Activated naive CD8-positive, alpha-beta T cell (primary cell): Measurements from ENCODE around the gene FAM216B.
"Not testable (repeated sequence)": the region's sequence is repeated elsewhere in the genome, so short reads cannot be mapped to it uniquely, and the experiment has no call there.

ENCODE experiments used
- H3K27ac Mint-ChIP-seq: one replicate; pipeline ENCODE4 v1.8.0; 2021; ENCODE audit warnings: mixed read lengths
- H3K27me3 Mint-ChIP-seq: one replicate; pipeline ENCODE4 v1.8.0; 2021; ENCODE audit warnings: mixed read lengths
- H3K36me3 Mint-ChIP-seq: one replicate; pipeline ENCODE4 v1.8.0; 2021; ENCODE audit warnings: mixed read lengths
- H3K4me1 Mint-ChIP-seq: one replicate; pipeline ENCODE4 v1.8.0; 2021; ENCODE audit warnings: low read depth, mixed read lengths
- H3K4me3 Mint-ChIP-seq: one replicate; pipeline ENCODE4 v1.8.0; 2021; ENCODE audit warnings: mild to moderate bottlenecking, mixed read lengths
- H3K9me3 Mint-ChIP-seq: one replicate; pipeline ENCODE4 v1.8.0; 2021; ENCODE audit warnings: low read depth, mixed read lengths

FAM216B gene

GRCh38 chr13:42803563-42804204 is 22.3 kb downstream of the FAM216B start:
- no peaks in the 10 kb centered on the region for H3K36me3 Mint-ChIP-seq
- H3K27me3 Mint-ChIP-seq, result peaks cover 2% of the 10 kb centered on the region
- H3K9me3 Mint-ChIP-seq, result no peaks in the 10 kb centered on the region
- no peak overlapping the region for H3K4me3 Mint-ChIP-seq
- H3K4me1 Mint-ChIP-seq, result peaks cover 2% of the 10 kb centered on the region
- H3K27ac Mint-ChIP-seq, result no peak overlapping the region

- Mint-ChIP-seq H3K27me3 (peaks cover 4% of the 10 kb centered on the region), H3K36me3 (no peaks in the 10 kb centered on the region), H3K4me1 (peaks cover 2% of the 10 kb centered on the region), H3K27ac (no peak overlapping the region), H3K4me3 (no peak overlapping the region), H3K9me3 (no peaks in the 10 kb centered on the region)
Measured at GRCh38 chr13:42804244-42804874, 23.0 kb downstream of the FAM216B start.

- Mint-ChIP-seq H3K9me3 (no peaks in the 10 kb centered on the region), H3K36me3 (no peaks in the 10 kb centered on the region), H3K27me3 (peaks cover 5% of the 10 kb centered on the region), H3K27ac (no peak overlapping the region), H3K4me3 (no peak overlapping the region), H3K4me1 (peaks cover 2% of the 10 kb centered on the region)
Measured at GRCh38 chr13:42807241-42807640, 25.9 kb downstream of the FAM216B start.

- Mint-ChIP-seq H3K27me3 (peaks cover 5% of the 10 kb centered on the region), H3K27ac (no peak overlapping the region), H3K9me3 (no peaks in the 10 kb centered on the region), H3K36me3 (no peaks in the 10 kb centered on the region), H3K4me3 (no peak overlapping the region), H3K4me1 (peaks cover 2% of the 10 kb centered on the region)
Measured at GRCh38 chr13:42807866-42808265, 26.5 kb downstream of the FAM216B start.

GRCh38 chr13:42808341-42808940 is 27.1 kb downstream of the FAM216B start:
- Mint-ChIP-seq H3K36me3 (no peaks in the 10 kb centered on the region), H3K4me1 (peaks cover 2% of the 10 kb centered on the region), H3K27ac (no peak overlapping the region), H3K27me3 (peaks cover 5% of the 10 kb centered on the region), H3K4me3 (no peak overlapping the region), H3K9me3 (no peaks in the 10 kb centered on the region)

GRCh38 chr13:42812316-42812715 is 30.9 kb downstream of the FAM216B start:
- H3K4me3 Mint-ChIP-seq, result no peak overlapping the region
- H3K4me1 Mint-ChIP-seq, result peaks cover 2% of the 10 kb centered on the region
- H3K27ac Mint-ChIP-seq, result no peak overlapping the region
- peaks cover 10% of the 10 kb centered on the region for H3K27me3 Mint-ChIP-seq
- H3K9me3 Mint-ChIP-seq, result no peaks in the 10 kb centered on the region
- no peaks in the 10 kb centered on the region for H3K36me3 Mint-ChIP-seq

- Mint-ChIP-seq H3K4me3 (no peak overlapping the region), H3K36me3 (peaks cover 5% of the 10 kb centered on the region), H3K27ac (no peak overlapping the region), H3K4me1 (no peaks in the 10 kb centered on the region), H3K27me3 (peaks cover 13% of the 10 kb centered on the region), H3K9me3 (peaks cover 8% of the 10 kb centered on the region)
Measured at GRCh38 chr13:42814868-42815267, 33.5 kb downstream of the FAM216B start.

GRCh38 chr13:42815681-42816080 is 34.3 kb downstream of the FAM216B start:
- peaks cover 8% of the 10 kb centered on the region for H3K9me3 Mint-ChIP-seq
- H3K27me3 Mint-ChIP-seq, result peaks cover 13% of the 10 kb centered on the region
- H3K36me3 Mint-ChIP-seq, result peaks cover 5% of the 10 kb centered on the region
- H3K27ac Mint-ChIP-seq, result no peak overlapping the region
- H3K4me3 Mint-ChIP-seq, result no peak overlapping the region
- H3K4me1 Mint-ChIP-seq, result no peaks in the 10 kb centered on the region

GRCh38 chr13:42816538-42816937 is 35.2 kb downstream of the FAM216B start:
- no peak overlapping the region for H3K27ac Mint-ChIP-seq
- peaks cover 8% of the 10 kb centered on the region for H3K9me3 Mint-ChIP-seq
- peaks cover 13% of the 10 kb centered on the region for H3K27me3 Mint-ChIP-seq
- H3K36me3 Mint-ChIP-seq, result peaks cover 5% of the 10 kb centered on the region
- no peak overlapping the region for H3K4me3 Mint-ChIP-seq
- no peaks in the 10 kb centered on the region for H3K4me1 Mint-ChIP-seq

GRCh38 chr13:42819687-42820086 is 38.3 kb downstream of the FAM216B start:
- not testable (repeated sequence) for H3K4me1 Mint-ChIP-seq, H3K27me3 Mint-ChIP-seq, H3K27ac Mint-ChIP-seq, H3K36me3 Mint-ChIP-seq, H3K4me3 Mint-ChIP-seq, H3K9me3 Mint-ChIP-seq

- Mint-ChIP-seq H3K27ac (no peak overlapping the region), H3K27me3 (peaks cover 6% of the 10 kb centered on the region), H3K4me1 (no peaks in the 10 kb centered on the region), H3K4me3 (no peak overlapping the region), H3K9me3 (peaks cover 8% of the 10 kb centered on the region), H3K36me3 (peaks cover 5% of the 10 kb centered on the region)
Measured at GRCh38 chr13:42820451-42820850, 39.1 kb downstream of the FAM216B start.

GRCh38 chr13:42821437-42821836 is 40.1 kb downstream of the FAM216B start:
- Mint-ChIP-seq H3K36me3 (peaks cover 5% of the 10 kb centered on the region), H3K27ac (no peak overlapping the region), H3K4me1 (no peaks in the 10 kb centered on the region), H3K9me3 (peaks cover 8% of the 10 kb centered on the region), H3K27me3 (peaks cover 6% of the 10 kb centered on the region), H3K4me3 (no peak overlapping the region)

- Mint-ChIP-seq H3K9me3 (no peaks in the 10 kb centered on the region), H3K27ac (no peak overlapping the region), H3K4me3 (no peak overlapping the region), H3K4me1 (peaks cover 4% of the 10 kb centered on the region), H3K36me3 (no peaks in the 10 kb centered on the region), H3K27me3 (peaks cover 3% of the 10 kb centered on the region)
Measured at GRCh38 chr13:42832341-42833096, 51.1 kb downstream of the FAM216B start.

GRCh38 chr13:42834946-42835345 is 53.6 kb downstream of the FAM216B start:
- peaks cover 3% of the 10 kb centered on the region for H3K27me3 Mint-ChIP-seq
- no peak overlapping the region for H3K4me3 Mint-ChIP-seq
- no peaks in the 10 kb centered on the region for H3K9me3 Mint-ChIP-seq
- H3K36me3 Mint-ChIP-seq, result no peaks in the 10 kb centered on the region
- H3K27ac Mint-ChIP-seq, result no peak overlapping the region
- peaks cover 4% of the 10 kb centered on the region for H3K4me1 Mint-ChIP-seq
